ENCODE measurements around the gene CGB2. TPM values are rescaled to one million over a fixed set of nuclear protein-coding genes. Genes with fewer than 3 reads are reported as not detected.

The CGB2 gene
- total and polyA plus RNA-seq, 10 donors, result not detected

- peak; percentile 100 for DNase-seq
- intact Hi-C loops (cut with DNase I; ENCODE audit: low total_unique reads), result no loop called here
- peaks cover 14 to 61% (median 37%) of the 10 kb centered on the region in 6 donors for H3K4me1 ChIP-seq
- TF ChIP-seq POLR2AphosphoS5 (IDR thresholded peaks at IDR 0.05) (peak; percentile 91 to 96 (median 95)), POLR2A (IDR thresholded peaks at IDR 0.05) (peak in 2 of 3 donors; percentile 36 to 80), CTCF (IDR thresholded peaks at IDR 0.05 in 8 of 11, conservative IDR thresholded peaks at IDR 0.05 in 3 of 11) (peak; percentile 99 to 100 (median 100))
- no peaks in the 10 kb centered on the region for H3K27me3 ChIP-seq (replicated peaks in 1 of 7)
- H3K27ac ChIP-seq, result peak within 1 kb of the TSS; percentile 80 to 98 (median 94)
- H3K36me3 ChIP-seq, result peaks cover 0 to 29% (median 4%) of the 10 kb centered on the region in 6 donors
- peak within 1 kb of the TSS; percentile 60 to 90 (median 80) for H3K4me3 ChIP-seq
- 0% methylated on average over 42 to 56 of the region's 56 CpGs for WGBS, 5 donors
- H3K9me3 ChIP-seq, result no peaks in the 10 kb centered on the region
These were observed 38.3 kb upstream of the CGB2 start, which contains the start of the genes GYS1 and RUVBL2 for GRCh38 chr19:48993175-48994034. TSS of gene GYS1 (minus strand) at chr19:48993309. CDS start at chr19:48993112, 197 bp downstream. TSS of gene RUVBL2 (plus strand) at chr19:48993887. CDS start at chr19:48993912, 25 bp downstream.

GRCh38 chr19:48994035-48994386 is 37.7 kb upstream of the CGB2 start:
- Histone ChIP-seq H3K27me3 (replicated peaks in 1 of 7) (no peaks in the 10 kb centered on the region), H3K4me3 (peak overlapping the region; percentile 60 to 90 (median 80)), H3K9me3 (no peaks in the 10 kb centered on the region), H3K4me1 (peaks cover 14 to 61% (median 37%) of the 10 kb centered on the region in 6 donors), H3K27ac (peak overlapping the region; percentile 80 to 98 (median 94)), H3K36me3 (peaks cover 0 to 23% (median 4%) of the 10 kb centered on the region in 6 donors)
- no peak for TF ChIP-seq POLR2AphosphoS5 (IDR thresholded peaks at IDR 0.05)
- no peak for TF ChIP-seq CTCF (IDR thresholded peaks at IDR 0.05 in 8 of 11, conservative IDR thresholded peaks at IDR 0.05 in 3 of 11)
- TF ChIP-seq POLR2A (IDR thresholded peaks at IDR 0.05), result no peak
- WGBS, 5 donors, result 1 to 4% (median 1%) methylated on average over 8 to 13 of the region's 13 CpGs
- no peak for DNase-seq
- intact Hi-C loops (cut with DNase I; ENCODE audit: low total_unique reads), result no loop called here

- no peak for DNase-seq
- no peak overlapping the region for H3K27ac ChIP-seq
- 83 to 87% (median 85%) methylated on average over 5 of the region's 5 CpGs for WGBS, 5 donors
- peaks cover 8 to 34% (median 17%) of the 10 kb centered on the region in 6 donors for H3K4me1 ChIP-seq
- no peak for TF ChIP-seq POLR2A (IDR thresholded peaks at IDR 0.05)
- TF ChIP-seq CTCF (IDR thresholded peaks at IDR 0.05 in 8 of 11, conservative IDR thresholded peaks at IDR 0.05 in 3 of 11), result peak in 6 of 11 experiments; percentile 22 to 50 (median 48)
- H3K36me3 ChIP-seq, result peaks cover 0 to 39% (median 6%) of the 10 kb centered on the region in 6 donors
- H3K4me3 ChIP-seq, result no peak overlapping the region
- H3K9me3 ChIP-seq, result no peaks in the 10 kb centered on the region
- no peaks in the 10 kb centered on the region for H3K27me3 ChIP-seq (replicated peaks in 1 of 7)
- intact Hi-C loops (cut with DNase I; ENCODE audit: low total_unique reads), result no loop called here
These were observed 33.7 kb upstream of the CGB2 start for GRCh38 chr19:48997972-48998371.
